ENCODE data around the gene DEAF1.
"Not testable (repeated sequence)": the region's sequence is repeated elsewhere in the genome, so short reads cannot be mapped to it uniquely, and the experiment has no call there.

The DEAF1 gene

DNA sequence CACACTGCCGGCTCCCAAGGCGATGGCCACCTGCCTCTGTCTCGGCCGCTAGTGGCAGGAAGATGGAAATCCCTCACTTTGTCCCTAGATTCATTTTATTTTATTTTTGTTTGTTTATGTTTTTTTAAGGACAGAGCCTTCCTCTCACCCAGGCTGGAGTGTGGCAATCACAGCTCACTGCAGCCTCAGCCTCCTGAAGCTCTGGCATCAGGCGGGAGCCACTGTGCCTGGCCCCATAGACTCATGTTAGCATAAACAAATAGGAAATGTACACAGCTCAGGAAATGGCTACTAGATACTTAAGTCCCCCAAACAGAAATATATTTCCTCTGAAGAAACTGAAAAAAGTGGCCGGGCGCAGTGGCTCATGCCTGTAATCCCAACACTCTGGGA, 4.1 kb upstream of the DEAF1 start:
- no peak for DNase-seq (ENCODE audit: low read depth)

DNA sequence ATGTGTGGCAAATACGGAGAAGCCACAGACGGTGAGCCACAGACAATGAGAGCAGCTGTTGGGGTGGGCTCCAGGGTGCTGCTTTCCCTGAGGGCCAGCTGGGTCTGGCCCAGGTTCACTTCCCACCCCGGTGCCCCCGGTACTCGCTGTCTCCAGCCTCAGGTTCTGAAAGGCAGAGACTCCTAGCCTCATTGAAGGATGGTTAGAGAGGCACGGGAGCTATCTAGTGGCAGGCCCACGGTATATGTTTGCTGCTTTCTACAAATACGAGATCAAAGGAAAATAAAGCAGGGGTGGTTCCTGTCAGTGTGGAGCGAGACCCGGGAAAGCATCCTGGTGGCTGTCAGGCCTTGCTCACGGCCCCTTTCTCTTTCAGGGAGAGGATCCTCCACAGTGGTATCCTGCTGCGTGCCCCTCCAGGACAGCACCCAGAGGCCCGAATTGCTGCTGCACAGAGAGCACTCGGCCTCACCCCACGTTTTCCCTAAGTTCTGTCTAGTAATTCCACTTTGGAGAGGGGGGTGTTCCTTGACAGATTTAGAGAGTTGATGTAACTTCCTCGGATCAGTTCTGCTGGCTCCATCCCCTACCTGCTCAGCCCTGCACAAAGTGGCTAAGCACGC, 3.6 kb upstream of the DEAF1 start:
- DNase-seq (ENCODE audit: low read depth): no peak

DNA sequence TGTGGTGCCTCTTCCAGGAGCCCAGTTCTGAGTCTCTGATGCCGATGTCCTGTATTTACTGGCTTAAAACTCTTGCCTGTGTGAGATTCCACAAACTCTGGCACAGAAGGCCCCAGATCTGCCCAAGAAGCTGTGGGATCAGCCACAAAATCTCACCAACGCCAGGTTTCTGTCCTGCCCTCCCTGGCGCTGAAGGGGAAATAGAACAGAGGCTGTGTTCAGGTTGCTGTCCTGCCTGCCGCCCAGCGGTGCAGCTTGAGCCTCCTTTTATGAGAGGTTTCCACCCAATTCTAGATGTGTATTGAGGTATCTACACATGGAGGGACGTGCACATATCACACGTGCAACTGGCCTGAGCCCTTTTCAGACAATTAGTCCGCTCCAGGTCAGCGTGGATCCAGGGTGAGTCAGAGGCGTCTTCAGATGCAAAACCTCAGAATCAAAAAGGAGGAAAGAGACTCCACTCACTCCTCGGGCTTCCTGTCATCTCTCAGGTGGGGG, 2.8 kb upstream of the DEAF1 start:
- peak; percentile 57 for DNase-seq (ENCODE audit: low read depth)

DNA sequence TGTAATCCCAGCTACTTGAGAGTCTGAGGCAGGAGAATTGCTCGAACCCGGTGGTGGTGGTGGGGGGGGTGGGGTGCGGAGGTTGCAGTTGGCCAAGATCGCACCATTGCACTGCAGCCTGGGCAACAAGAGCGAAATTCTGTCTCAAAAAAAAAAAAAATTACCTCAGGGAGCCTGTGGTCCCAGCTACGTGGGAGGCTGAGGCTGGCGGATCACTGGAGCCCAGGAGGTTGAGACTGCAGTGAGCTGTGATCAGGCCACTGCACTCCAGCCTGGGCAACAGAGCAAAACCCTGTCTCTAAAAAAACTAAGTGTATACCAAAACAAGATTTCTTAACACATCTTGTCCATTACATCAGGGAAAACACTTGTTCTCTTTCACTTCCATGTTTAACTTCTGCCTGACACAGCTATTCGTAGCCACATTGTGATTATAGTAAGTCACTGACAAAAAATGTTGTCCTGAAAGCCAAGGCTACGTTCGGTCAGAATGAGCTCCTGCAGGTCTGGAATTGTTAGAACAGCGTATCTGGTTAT, 2.0 kb upstream of the DEAF1 start:
- DNase-seq (ENCODE audit: low read depth): peak; percentile 88

DNA sequence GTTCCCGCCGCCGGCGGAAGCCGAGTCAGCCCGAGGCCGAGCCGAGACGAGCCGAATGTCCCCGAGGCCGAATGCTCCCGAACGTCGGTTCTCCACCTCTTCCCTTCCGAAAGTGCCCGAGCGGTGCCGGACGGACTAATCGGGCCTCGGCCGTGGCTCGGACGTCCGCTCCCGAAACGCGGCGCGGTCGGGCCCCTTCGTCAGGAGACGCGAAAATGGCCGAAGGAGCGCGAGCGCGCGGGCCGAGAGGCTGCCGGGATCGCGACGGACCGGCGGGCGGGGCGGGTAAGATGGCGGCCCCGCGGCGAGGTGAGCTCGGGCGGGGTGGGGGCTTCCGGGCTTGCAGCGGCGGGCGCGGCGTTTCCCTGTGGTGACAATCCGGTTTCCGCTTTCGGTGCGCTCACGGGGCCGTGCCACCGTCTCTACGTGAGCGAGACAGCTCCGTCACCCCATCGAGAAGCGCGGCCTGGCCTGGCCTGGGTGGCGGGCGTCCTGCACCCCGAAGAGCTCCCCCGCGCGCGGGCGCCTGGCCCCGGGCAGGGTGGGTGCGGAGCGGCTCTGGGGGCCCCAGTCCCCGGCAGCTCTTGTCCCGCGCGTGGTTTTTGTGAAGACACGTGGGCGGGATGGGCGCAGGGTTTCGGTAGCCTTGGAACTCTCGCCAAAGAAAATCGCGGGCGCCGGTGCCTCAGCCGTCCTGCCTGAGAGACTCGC, 671 bp upstream of the DEAF1 start, which contains the start of gene TMEM80:
Gene TMEM80, plus strand, starts transcription at position 279 of the 711 bp plus-strand sequence. Its CDS starts 12 bp downstream, at position 291.
- DNase-seq (ENCODE audit: low read depth): peak; percentile 98

DNA sequence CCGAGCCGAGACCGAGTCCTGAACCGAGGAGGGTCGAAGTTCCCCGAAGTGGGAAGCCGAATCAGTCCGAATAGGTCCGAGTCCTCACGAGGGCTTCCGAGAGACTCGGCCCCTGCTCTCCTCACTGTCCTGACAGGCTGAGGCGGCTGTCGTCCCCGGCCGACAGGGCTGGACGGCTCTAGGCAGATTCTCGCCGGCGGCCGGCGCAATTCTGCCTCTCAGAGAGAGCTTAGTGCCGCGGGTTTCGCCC, 191 bp upstream of the DEAF1 start:
- no peak for DNase-seq (ENCODE audit: low read depth)

DNA sequence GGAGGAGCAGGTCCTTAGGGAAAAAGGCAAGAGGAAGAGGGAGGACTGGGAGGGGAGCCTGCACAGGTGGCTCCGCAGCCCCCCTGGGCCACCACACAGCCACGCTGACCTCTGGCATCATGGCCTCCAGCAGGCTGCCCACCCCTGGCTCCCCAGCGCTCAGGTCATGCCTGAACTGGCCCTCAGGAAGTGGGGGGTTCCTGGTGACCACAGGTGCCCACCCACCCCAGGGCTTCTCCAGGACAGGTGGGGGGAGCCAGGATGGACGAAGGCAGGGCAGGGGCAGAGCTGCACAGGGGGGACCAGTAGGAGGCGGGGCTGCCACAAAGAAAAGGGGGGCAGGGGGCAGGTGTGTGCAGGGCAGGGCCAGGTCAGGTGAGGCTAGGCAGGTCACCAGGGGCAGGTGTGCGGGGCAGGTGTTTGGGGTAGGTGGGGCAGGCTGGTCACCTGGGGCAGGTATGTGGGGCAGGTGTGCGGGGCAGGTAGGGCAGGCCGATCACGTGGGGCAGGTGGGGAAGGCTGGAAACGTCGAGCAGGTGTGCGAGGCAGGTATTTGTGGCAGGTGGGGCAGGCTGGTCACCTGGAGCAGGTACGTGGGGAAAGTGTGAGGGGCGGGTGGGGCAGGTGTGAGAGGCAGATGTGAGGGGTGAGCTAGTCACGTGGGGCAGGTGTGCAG, 997 bp downstream of the DEAF1 start:
- DNase-seq (ENCODE audit: low read depth): no peak

DNA sequence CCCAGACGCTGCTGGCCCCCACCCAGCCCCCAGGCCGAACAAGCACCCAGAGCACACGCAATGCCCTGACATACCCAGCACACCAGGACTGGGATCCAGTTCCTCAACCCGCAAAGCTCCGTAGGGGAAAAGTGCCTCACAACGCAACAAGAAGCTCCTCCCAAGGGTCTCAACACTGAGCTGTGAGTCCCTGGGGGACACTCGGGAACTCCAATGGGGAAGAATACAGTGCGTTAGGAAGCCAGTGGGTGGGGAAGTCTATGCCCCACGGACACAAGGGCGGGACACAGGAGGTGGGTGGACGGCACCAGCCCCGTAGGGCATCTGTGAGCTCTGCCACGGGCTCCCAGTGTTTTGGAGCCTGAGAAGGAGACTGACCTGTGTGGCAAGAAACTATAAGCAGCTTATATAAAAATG, 1.6 kb downstream of the DEAF1 start:
- DNase-seq (ENCODE audit: low read depth): peak; percentile 38

DNA sequence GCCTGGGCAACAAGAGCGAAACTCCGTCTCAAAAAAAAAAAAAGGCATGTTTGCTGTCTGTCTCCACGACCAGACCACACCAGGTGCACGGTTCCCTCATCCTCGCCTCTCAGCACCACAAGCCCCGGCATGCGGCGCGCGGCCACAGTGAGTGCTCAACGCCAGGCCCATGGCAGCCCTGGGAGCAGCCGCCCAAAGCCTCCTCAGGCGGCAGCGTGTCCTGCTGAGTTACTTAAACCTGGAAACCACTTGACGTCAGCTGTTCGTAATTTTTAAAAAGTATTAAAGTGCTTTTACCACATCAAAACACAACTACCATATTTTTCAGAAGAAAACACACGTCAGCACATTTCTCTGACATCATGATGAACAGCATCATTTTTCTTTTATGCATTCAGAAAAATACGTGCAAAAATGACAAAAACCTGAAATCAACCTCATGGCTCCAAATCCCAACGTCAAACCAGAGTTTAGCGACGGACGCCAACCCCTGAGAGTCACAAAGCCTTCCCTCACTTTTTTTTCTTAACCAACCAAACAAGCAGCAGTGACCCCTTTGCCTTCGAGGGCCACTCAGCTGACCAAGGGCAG, 2.1 kb downstream of the DEAF1 start:
- DNase-seq (ENCODE audit: low read depth): no peak

DNA sequence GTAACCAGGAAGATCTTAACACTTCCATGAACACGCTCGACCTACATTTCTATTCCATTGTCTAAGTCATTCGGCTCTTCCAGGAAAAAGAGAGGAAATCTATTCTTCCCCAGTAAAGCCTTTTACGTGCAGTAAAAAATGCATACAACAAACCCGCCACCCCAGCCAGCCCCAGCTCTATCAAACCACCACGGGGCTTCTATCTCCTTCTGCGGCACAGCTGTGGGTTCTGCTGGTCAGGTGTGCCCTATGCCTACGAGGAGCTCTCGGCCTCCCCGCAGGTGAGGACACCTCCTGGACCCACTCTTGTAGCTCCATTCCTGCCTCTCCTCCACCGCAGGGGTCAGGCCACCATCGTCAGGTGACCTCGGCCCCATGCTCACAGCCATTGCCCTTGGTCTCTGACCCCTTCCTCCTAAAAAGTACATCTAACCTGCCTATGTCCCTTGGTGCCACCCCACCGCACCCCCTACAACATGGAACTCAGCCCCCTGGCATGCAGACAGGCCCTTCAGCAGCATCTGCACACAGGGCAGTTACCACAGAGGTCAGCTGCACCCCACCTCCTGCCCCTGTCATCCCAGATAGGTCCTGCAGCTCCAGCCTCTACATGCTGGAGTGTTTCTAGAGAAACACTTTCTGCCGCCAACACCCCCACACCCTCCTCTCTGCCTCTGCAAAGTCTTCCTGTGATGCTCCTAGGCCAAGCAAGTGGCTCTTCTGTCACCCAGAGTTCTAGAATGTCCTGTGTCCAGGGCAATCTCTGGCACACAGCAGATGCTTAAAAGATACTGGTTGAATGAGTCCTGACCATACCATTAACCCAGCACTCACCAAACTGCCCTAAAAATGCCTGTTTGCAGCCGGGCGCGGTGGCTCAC, 3.1 kb downstream of the DEAF1 start:
- no peak for DNase-seq (ENCODE audit: low read depth)

DNA sequence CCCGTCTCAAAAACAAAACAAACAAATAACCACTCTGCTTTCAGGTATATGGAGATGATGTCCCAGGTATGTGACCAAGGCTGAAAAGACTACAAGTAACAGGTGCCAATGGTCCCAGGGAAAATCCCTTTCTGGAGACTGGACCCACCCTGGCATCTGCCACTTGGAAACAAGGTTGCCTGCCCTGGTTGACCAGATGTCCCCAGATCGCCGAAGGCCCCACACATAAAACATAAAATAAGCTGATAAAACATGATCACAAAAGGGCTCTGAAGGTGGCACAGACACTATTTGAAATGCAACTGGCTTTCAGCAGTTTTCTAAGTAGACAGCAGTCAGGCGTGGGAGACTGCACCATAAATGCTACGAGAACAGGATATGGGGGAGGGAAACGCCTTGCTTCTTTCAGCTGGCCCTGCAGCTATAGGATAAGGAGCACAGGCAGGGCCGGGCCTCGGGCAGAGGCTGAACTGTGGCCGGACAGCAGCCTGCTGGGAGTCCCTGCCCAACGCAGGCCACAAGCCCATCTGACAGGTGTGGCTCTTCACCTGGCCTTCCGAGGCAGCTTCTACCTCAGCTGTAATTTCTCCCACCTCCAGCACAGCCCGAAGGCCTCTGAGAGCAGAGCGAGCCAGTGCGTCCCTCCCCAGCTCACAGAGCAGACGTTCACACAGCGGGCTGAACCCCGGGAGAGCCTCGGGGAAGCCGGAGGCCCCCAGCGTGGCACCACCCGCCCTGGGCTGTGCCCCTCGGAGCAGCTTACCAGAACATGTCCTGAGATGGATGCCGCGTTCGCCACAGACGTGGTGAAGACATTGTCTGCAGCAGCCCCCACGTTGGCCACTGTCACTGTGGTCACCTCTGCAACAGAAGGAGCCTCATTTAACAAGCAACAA, 4.0 kb downstream of the DEAF1 start:
- DNase-seq (ENCODE audit: low read depth): no peak

DNA sequence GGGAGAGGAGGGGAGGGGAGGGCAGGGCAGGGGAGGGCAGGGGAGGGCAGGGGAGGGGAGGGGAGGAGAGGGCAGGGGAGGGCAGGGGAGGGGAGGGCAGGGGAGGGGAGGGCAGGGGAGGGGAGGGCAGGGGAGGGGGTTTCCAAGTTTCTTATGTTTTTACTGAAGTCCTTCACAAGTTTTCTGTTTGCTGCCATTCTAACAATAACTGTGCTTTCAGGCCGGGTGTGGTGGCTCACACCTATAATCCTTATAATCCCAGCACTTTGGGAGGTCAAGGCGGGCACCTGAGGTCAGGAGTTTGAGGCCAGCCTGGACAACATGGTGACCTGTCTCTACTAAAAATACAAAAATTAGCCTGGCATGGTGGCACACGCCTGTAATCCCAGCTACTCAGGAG, 4.8 kb downstream of the DEAF1 start:
- DNase-seq (ENCODE audit: low read depth): not testable (repeated sequence)

DNA sequence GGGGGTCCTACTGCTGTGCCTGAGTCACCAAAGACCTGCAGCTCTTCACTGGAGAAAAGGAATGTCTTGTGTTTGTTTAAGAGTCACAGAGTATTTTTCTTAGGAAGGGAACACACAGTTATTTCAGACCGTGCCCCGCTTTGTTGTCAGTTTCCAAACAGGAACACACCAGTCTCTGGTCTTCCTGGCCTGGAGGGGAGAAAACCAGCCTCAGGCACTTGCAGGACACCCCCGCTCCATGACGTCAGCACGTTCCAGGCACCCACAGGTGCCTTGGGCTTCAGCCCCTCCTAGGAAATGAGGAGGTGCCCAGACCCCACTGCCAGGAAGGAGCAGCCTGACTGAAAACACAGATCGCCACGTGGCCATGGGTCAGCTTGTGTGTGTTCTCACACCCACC, 5.4 kb downstream of the DEAF1 start:
- DNase-seq (ENCODE audit: low read depth): no peak

DNA sequence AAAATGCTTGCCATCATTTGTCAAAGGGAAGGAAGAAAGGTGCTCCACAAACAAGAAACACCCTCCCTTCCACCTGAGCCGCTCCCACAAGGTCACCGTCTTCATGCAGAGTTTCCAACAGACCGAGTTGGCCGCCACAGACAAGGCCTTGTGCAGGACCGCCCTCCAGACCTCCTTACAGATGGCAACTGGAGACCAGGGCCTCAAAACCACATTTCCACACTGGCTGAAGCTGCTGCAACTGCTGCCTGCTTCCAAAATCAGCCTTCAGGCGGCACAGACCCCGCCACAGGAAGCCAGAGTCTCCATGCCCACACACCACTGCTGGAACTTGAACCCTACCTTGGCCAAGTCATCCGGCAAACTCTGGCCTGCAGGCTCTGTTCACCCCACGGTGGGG, 6.3 kb downstream of the DEAF1 start:
- DNase-seq (ENCODE audit: low read depth): no peak

DNA sequence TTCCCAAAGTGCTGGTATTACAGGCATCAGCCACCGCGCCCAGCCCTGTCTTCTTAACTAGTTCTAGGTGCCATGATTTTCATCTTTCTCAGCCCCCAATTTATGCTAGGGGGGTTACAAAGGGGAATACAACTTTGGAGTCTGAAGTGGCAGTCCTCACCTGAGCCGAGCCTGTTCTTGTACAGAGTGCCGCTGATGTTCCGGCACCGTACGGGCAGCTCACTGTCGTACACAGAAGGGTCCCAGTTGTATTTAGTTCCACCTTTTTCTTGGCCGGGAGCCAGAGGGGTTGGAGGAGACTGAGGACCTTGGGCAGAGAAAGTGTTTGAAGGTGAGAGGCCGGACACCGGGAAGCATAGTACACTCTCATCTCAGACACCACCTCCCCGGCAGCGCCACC, 7.3 kb downstream of the DEAF1 start:
- DNase-seq (ENCODE audit: low read depth): no peak

DNA sequence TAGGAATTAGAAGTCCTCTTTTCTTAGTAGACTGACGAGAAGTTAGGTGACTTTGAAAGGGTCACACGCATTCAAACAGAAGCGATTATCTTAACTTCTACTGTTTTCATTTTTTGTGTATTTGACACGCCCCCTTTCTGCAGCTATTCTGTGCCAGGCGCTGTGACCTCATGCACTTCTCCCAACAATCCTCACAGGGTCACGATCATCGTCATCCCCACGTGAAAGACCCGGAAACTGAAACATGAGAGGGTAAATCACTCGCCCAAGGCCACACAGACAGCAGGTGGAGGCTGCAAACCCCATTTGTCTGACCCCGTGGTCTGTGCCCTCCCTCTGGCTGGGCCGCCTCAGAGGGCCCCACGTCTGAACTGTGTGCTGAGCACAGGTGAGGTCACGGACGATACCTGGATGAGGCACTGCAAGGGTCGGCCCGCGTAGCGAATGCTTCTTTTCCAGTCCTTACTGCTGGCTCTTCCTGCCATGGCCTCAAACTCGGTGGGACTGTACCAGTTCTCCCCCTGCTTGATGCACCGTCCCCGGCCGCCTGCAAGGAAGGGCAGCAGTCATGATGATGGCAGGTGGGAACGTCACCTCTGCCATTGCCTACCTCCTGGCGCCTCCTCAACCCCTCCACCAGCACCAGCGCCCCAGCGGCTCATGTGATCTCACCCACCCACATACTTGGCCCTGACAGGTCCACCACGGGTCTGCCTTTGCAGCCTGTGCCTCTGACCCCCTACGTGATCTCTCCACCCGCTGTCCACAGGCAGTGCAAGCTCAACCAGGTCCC, 8.4 kb downstream of the DEAF1 start:
- DNase-seq (ENCODE audit: low read depth): no peak

DNA sequence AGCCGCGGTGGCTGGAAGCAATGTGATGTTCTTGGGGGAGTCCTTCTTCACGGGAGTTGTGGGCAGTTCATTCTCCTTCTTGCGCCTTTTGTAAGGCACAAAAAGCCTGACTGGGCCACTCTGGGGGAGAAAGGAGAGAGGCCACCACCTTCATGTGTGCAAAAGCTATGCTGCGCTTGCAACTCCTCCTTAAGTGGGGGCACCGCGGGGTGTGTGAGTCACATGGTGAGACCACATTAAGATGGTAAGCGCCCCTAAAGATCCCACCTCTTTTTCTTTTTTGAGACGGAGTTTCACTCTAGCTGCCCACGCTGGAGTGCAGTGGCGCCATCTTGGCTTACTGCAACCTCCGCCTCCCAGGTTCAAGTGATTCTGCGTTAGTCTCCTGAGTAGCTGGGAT, 14.1 kb downstream of the DEAF1 start:
- no peak for DNase-seq (ENCODE audit: low read depth)

DNA sequence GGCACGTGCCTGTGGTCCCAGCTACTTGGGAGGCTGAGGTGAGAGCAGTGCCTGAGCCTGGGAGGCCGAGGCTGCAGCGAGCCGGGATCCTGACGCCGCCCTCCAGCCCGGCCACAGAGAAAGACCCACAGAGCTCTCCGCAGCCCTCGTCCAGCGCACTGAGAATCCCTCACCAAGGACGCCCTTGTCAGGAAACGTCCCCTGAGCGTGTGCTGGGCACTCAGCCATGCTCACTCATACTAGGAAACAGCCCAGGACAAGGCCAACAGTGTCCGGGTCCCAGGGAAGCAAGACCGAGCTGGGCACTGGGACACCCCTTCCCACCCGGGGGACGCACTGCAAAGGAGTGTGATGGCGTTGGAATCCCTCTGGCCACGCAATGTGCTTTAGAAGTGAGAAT, 14.5 kb downstream of the DEAF1 start:
- no peak for DNase-seq (ENCODE audit: low read depth)

DNA sequence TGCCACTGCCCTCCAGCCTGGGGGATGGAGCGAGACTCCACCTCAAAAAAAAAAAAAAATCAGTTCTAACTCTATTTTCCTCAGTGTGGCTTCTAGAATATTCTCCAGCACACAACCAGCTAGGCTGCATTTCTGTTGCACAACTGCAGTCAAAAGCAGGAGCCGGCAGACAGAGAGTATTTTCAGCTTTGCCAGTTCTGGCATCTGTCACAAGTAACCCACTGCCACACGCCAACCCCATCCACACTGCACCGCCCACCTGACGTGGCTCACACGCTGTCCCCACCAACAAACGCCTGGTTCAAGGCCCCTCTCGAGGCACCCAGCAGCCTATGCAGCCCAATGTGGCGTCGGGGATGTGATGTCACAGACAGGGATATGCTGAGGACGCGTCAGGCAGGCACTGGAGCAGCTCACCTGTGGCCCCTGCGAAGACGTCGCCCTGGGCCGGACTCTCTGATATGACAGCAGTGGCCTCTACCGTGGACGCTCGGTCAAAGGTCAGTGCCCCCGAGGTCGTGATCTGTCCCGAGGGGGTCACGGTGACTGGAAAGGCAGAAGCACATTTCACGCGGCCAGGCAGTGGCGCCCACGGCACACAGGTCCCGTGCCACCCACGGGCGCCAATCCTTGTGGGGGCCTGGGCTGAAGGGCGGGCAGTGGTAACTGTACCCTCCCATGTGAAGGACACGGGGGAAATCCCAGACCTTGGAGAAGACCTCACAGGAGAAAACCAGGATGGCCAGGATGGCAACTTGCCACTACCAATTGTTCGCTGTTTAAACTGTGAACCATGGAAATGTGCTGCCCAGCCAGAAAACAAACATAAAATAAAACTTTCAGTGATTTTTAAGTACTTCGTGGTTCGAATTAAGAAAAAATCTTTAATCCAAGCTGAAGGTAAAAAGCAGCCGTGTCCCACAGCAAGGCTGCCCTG, 15.5 kb downstream of the DEAF1 start:
- no peak for DNase-seq (ENCODE audit: low read depth)
